GM08714 (cell line): ENCODE results near the gene KDELR3.

Source experiments
- H3K4me3 ChIP-seq: fragments of 200-500 bp; sonication (Bioruptor generic); 2 replicates; pipeline ENCODE4 v1.5.1; 2014; ENCODE audit warnings: mild to moderate bottlenecking, low read length, inconsistent platforms
- ZNF274 ChIP-seq: IDR thresholded peaks from 2 replicates; pipeline ENCODE4 v1.6.1; 2012; ENCODE audit warnings: mild to moderate bottlenecking, low read depth, low read length

KDELR3 gene

GRCh38 chr22:38479096-38479837, 11.4 kb downstream of the KDELR3 start:
- TF ChIP-seq ZNF274, result no peak
- no peak overlapping the region for H3K4me3 ChIP-seq

- TF ChIP-seq ZNF274, result no peak
- no peak overlapping the region for H3K4me3 ChIP-seq
Observed at GRCh38 chr22:38481162-38481870, 13.4 kb downstream of the KDELR3 start.

GRCh38 chr22:38481871-38482332, 14.0 kb downstream of the KDELR3 start:
- no peak for TF ChIP-seq ZNF274
- H3K4me3 ChIP-seq, result no peak overlapping the region

GRCh38 chr22:38482662-38483308, 14.9 kb downstream of the KDELR3 start:
- no peak overlapping the region for H3K4me3 ChIP-seq
- no peak for TF ChIP-seq ZNF274

- no peak for TF ChIP-seq ZNF274
- H3K4me3 ChIP-seq, result no peak overlapping the region
Observed at GRCh38 chr22:38484244-38484643, 16.3 kb downstream of the KDELR3 start.

DNA sequence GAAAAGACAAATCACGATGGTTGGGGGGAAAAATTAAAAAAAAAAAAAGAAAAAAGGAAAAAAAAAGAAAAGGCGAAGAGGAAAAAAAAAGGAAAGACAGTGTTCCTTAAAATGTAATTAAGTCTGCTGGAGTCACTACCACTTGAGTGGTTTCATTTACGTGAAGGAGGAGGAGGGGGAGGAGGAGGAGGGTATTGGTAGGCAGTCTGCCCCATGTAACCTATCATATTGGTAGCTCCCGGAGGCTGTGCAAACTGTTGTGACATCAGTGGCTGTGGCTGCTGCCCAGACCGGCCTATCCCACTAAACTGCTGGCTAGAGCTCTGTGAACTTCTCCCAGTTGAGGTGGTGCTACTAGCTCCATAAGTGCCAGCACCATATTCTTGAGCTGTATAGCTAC, 17.9 kb downstream of the KDELR3 start:
- TF ChIP-seq ZNF274, result no peak
- no peak overlapping the region for H3K4me3 ChIP-seq

- TF ChIP-seq ZNF274, result no peak
Observed at GRCh38 chr22:38487946-38488345, 20.1 kb downstream of the KDELR3 start.

DNA sequence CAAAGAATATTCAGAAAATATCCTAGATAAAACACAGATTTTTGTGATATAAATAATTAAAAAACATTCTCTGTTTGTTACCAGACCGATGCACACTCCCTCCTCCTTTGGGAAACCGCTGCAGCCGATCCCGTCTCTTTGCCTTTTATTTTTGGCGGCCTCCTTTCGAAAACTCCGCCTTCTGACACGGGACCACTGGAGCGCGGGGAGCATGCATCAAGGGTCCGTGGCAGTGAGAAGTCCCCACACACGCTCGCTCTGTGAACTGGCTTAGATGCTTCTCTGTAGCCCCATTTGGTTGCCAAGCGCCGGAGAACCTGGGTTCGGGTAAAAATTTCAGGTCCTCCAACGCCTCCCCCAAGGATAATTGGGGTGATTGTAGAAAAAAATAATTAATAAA, 21.2 kb downstream of the KDELR3 start:
- TF ChIP-seq ZNF274, result no peak
- no peak overlapping the region for H3K4me3 ChIP-seq

More at GRCh38 chr22:38487946-38488345, 20.1 kb downstream of the KDELR3 start:
- no peak overlapping the region for H3K4me3 ChIP-seq

- no peak for TF ChIP-seq ZNF274
- no peak overlapping the region for H3K4me3 ChIP-seq
Observed at GRCh38 chr22:38489561-38490145, 21.8 kb downstream of the KDELR3 start.

DNA sequence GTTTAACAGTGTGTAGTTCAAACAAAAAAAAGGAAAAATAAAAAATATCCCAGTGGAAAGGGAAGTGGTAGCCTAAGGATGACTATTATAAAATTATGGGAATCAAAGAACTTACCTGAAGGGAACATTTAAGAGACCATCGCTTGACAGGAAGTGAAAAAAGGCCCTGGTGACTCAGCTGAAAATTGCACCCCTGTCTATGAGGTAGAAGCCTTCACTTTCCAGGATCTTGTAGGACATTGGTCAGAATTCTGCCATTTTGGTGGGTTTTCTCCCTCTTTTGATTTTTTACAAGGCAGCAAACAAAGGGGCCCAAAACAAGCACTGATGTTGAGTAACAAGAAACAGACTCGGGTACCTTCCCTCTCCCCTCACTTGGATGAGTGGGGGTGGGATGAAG, 22.6 kb downstream of the KDELR3 start:
- H3K4me3 ChIP-seq, result no peak overlapping the region
- TF ChIP-seq ZNF274, result no peak

DNA sequence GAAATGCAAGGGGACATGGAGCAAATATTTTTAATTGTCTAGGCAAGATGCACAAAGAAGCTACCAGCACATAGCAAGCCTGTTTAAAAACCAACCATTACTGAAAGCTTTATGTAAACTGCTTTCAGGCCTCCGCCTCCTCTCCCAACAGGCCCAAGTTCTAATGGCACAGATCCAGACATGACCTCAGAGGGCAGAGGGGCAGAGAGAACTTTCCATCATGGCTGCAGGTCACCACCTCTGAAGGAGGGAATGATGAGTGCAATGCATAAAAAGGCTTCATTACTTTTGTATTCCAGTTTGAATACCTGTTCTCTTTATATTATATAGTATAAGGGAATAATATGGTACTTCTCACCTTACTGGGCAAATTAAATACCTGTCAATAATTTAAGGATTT, 23.0 kb downstream of the KDELR3 start:
- no peak for TF ChIP-seq ZNF274
- no peak overlapping the region for H3K4me3 ChIP-seq

DNA sequence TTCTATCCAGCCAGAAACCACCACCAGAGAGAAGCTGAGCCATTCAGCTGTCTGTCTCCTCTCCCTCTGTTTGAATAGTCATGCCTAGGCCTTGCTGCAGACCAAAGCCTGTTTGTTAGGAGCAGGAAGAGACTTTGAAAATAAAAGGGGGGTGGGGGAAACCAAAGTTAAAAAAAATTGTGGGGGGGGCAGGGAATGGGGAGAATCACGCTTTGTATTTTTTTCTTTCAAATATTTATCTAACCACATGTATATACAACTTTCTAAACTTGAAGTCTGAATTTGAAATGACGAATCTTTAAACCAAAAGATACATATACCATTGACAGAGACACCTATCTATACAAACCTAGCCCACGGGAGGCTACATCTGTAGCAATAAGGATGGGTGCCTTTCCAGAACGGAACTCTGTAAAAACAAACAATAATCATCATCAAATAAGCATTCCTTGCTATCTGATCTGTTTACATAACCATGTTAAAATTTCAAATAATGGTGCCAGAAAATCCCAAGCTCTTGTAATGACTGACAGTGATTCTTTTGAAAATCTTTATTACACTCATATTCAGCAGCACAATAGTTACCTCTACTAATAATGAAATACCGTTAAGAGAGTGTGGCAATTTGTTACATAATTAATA, 23.9 kb downstream of the KDELR3 start:
- TF ChIP-seq ZNF274, result no peak
- H3K4me3 ChIP-seq, result no peak overlapping the region

DNA sequence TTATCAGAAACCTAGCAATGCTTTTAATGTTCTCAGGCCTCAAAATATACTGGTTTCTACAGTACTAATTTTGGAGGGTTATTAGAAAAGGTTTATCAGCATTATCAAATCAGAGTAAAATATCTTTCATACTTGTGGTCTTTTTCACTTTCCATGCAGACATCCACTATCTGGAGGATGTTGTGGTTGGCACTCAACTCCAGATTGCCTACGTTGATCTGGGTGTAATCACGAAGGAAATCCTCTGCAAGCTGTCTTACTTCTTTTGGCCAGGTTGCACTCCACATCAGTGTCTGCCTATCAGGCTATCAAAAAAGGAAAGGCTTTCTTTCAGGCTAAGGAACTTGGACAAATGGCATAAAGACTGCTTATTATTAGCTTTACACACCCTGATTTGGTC, 26.6 kb downstream of the KDELR3 start:
- H3K4me3 ChIP-seq, result no peak overlapping the region
- TF ChIP-seq ZNF274, result no peak

- H3K4me3 ChIP-seq, result no peak overlapping the region
- no peak for TF ChIP-seq ZNF274
Observed at GRCh38 chr22:38494939-38495338, 27.0 kb downstream of the KDELR3 start.
